Brain (organoid and tissue), 1 donor: ENCODE results near the gene AVPI1. TPM values are rescaled to one million over a fixed set of nuclear protein-coding genes. Genes with fewer than 3 reads are reported as not detected.

ENCODE experiments used
- polyA plus RNA-seq: library from polyadenylated mRNA; stranded (reverse); fragments of 350-450 nt; fragmentation: Illumina TruSeq; extraction: RNeasy Lipid Tissue Mini Kit (QIAGEN cat#74804); gene quantifications from one replicate; pipeline ENCODE4 v1.2.3, GENCODE V29; 2015; ENCODE audit warnings: low read depth, low replicate concordance; ENCODE audit not compliant: insufficient read depth

AVPI1 gene
- polyA plus RNA-seq, 1 donor from 2014 or later: 13.2 TPM

Other genes starting within 250 kb of the AVPI1 start
- gene EXOSC1, start 241.2 kb downstream of the AVPI1 start, polyA plus RNA-seq: 27.5 TPM
- 27.2 TPM for gene ZDHHC16, start 241.1 kb downstream of the AVPI1 start, polyA plus RNA-seq
- gene MMS19, start 188.8 kb downstream of the AVPI1 start, polyA plus RNA-seq: 43.3 TPM
- gene UBTD1, start 188.3 kb downstream of the AVPI1 start, polyA plus RNA-seq: 9.8 TPM
- gene ANKRD2, start 114.5 kb downstream of the AVPI1 start, polyA plus RNA-seq: 1.6 TPM
- 1.4 TPM for gene HOGA1, start 102.9 kb downstream of the AVPI1 start, polyA plus RNA-seq
- gene C10orf62, start 97.5 kb downstream of the AVPI1 start, polyA plus RNA-seq: not detected
- gene MORN4, start 53.7 kb downstream of the AVPI1 start, polyA plus RNA-seq: 26.5 TPM
- 23.3 TPM for gene PI4K2A, start 46.6 kb downstream of the AVPI1 start, polyA plus RNA-seq
- gene MARVELD1, start 26.5 kb upstream of the AVPI1 start, polyA plus RNA-seq: 5.8 TPM
- gene ZFYVE27, start 49.9 kb upstream of the AVPI1 start, polyA plus RNA-seq: 27.4 TPM
- 1.9 TPM for gene SFRP5, start 84.8 kb upstream of the AVPI1 start, polyA plus RNA-seq
- 10.7 TPM for gene GOLGA7B, start 162.6 kb upstream of the AVPI1 start, polyA plus RNA-seq